T-helper 1 cell (primary cell): ENCODE measurements around the gene LAMA2.

Source experiments
- DNase-seq, 5 donors: peaks; one replicate each; pipeline ENCODE4 v3.0.0-alpha.2; 2012 to 2020

LAMA2 gene

DNA sequence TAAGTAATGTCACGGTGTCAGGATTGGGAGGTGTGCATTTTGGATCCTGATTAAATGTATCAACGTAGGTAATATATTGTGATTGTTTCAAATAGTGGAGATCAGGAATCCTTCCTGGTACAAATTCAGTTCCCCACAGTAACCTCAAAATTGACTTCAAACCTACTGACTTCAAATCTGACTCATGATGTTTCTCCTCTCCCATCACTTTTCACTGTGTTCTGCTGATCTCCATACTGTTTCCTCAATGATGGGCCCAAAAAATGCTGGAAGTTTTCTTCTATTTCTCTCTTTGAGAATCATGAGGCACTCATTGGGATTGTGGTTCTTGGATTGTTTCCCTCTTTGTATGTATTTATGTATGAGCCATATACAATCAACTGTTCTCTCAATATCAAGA lies 35.9 kb downstream of the LAMA2 start:
- no peak for DNase-seq

DNA sequence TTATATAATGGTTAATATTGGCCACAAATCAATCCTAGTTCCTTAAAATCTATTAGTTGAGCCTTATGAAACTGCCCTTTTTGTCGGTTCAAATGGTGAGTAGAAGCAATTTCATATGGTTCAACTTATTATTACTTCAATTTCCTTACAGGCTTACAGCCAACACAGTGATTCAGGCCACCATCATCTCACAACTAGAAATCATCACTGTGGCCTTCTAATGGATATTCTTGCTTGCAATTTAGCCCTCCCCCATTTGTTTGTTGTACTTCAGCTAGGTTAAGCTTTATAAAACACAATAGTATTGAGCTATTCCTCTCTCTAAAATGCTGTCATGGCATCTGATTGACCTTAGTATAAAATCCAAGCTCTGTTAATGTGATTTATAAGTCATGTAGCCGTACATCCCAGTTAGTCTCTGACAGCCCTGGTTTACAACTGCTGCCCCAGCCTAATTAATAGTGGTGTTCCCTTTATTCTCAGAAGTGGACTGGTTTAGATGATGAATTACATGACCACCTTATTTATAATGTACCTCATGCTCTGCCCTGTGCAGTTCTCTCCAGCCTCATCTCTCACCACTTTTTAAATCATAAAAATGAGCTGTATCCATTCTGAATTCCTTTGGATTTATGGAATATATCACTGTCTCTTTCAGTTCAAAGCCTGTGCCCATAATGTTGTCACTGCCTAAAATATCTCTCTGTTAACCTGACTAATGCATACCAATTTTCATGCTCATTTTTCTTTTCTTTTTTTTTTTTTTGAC lies 36.7 kb downstream of the LAMA2 start:
- no peak for DNase-seq

DNA sequence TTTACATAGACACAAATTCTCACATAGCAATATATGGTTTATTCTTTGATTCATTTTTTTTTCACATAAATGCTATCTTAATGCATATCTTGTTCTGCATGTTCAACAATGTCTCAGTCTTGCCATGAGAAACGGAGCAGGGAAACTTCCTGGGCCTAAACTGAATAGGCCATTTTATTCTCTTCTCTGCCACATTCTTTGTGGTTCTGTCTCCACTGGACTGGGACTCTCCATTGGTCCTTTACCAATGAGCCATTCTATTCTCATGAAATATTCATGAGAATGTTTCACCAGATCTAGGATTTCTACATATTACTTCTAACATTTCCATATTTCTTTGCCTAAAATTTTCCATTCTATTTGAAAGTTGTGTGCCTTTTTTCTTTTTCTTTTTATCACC lies 42.8 kb downstream of the LAMA2 start:
- DNase-seq: no peak

DNA sequence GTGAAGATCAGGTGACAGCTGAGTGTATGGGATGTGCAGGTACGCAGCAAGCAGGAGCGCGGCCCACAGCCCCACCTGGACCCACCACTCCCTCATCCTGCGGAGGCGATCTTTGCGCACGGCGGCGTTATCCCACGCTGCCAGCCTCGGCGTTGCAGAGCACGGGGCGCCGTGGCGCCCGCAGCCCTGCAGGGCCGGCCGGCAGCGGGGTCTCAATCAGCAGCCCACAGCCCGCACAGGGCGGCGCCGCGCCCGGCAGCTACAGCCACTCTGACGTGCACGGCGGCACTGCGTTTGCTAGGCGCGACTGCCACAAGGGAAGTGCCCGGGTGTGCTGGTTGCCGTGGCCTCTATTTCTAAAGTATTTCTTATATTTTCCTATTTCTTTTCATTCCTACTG lies 46.9 kb downstream of the LAMA2 start:
- no peak for DNase-seq

DNA sequence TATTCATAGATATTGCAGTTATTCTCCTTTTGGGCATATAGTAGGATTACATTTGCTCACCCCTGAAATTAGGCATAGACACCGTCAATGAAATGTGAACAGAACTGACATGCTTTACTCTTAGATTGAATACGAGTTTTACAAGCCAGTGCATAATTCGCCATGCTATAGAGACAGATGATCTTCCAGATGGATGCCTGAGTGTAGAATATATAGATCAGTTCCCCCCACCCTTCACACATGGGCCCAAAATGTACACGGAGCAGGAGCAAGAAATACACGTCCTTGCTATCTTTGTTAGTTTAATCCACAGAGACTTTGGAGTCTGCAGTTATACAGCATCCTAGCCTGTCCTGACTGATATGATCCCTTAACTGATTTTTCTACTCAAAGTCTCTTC lies 47.4 kb downstream of the LAMA2 start:
- no peak for DNase-seq

DNA sequence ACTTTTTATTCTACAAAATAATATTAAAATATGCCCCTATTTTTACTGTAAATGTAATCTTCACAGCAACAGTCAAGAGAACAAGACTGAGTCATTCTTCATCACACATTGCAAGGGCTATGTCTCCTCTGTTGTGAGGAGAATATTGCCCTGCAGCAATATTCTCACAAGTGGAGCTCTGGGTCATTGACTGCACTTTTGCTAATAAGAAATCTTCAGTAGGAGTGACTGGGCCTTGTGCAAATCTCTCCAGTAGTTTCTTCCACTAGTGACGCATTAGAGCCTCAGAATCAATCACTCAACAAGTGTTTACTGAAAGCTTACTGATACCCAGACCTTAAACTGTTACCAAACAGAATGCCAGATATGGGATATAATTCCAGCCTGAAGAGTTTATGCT lies 49.1 kb downstream of the LAMA2 start:
- no peak for DNase-seq

DNA sequence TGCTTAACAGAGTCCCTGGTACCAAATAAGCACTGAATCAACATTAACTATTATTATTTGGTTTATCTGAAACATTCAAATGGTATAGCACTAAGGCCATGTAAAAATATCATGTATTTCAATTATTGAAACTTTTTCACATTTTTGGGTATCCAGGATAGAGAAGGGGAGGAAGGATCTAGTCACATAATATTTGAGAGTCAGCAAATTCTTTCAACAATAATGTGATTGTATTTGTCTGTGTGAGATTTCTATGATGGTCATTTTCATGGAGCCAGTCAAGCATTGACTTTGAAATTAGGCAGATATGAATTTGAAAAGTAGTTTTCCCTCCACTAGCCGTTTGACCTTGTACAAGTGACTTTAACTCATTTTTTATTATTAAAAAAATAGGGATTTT lies 67.9 kb downstream of the LAMA2 start:
- DNase-seq: no peak

DNA sequence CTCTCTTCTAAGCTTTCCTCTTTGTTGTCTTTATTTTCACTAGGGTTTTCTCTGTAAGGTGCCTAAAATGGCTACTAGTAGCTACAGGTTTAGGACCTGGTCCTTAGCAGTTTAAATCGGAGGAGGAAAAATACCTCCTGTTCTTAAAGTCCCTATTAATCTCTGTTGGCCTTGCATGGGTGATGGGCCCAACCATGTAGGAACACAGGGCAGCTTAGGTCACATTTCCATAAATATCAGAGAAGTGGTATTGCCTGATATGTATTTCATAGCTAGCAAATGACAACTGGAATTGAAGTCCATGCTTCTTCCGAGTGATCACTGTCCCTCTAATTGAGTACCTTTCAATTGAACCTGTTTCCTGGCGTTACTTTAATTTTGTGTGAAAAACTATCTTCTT lies 70.0 kb downstream of the LAMA2 start:
- no peak for DNase-seq

DNA sequence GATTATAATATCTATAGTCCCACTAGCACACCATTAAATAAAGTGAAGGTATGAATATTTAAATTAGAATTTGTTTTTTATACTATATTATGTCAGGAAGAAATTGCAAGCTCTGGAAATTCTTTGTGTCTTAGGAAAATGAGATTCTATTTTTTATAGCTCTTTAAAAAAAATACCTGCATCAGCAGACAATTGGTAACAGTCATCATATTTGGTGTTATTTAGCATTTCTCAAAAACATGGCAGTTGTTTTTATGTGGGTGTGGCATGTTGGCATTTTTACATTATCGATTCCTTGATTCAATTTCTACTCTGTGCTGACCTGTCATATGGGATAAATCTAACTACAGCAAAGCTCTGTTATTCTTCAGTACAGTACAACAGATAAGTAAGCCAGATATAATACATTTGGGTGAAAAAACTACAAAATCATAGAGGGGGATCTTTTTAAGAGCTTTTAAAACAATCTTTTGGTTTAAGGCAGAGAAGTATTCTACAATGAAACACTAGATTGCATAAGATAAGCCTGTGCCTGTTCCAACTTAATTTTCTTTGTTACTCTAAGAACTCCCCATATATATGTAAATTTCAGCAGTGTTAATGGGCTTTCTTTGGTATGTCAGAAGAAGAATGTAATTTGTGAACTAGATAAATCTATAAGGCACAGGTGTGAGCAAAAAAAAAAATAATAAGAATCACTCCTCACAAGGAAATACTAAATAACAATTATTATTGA lies 71.5 kb downstream of the LAMA2 start:
- no peak for DNase-seq

DNA sequence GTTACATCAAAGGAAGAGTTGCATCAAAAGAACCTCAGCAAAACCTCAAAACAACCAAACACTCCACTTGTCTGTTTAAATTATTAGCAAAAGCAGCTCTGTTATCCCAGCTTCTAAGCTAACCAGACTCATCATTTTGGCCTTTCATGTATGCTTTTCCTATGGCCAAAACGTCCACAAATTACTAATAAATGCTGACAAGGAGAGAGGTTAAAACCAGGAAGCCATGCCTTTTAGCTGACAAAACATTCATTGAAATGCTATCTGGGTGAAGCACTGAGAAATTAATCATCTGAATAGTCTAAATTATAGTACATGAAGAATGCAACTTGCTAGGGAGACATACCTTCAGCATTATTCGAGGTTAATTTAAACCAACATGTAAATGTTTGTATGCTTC lies 80.6 kb downstream of the LAMA2 start:
- DNase-seq: no peak

DNA sequence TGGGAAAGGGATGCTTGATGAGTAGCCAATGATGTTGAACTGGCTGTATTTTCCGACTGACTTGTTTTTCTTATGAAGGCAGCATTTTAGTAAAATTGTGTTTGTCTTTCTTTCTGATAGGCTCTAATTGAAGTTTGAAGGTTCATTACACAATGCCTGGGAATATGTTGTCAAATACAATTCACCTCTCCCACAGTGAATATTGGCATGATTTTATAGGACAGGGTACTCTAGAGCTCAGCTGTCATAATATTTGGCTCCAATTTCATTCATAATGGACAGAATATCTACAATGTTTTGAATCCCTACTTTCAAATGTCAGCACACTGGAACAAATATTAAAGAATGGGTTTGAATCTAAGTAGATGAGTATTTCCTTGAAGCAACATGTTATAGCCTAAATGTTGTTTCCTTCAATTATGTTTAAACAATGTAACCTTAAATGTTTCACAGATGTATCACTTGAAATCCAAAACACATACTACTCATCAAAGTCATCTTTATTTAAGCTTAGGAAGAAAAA lies 81.4 kb downstream of the LAMA2 start:
- no peak for DNase-seq

DNA sequence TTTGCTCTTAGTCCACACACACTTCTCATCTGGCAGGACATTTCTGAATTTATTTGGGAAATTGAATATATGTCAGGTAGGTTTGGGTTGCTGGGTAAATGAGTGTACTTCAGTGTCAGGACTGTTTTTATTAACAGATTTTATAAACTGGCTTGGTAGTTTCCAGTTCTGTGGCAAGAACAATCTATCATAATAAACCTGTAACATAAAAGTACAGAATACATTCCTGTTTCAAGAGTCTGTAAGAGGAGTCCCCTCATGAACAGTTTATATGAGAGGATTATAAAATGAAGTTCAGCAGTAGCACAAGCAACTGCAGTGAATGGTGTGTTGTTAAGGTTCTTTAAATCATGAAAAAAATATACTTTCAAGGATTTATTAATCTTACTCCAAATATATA lies 81.8 kb downstream of the LAMA2 start:
- DNase-seq: no peak

DNA sequence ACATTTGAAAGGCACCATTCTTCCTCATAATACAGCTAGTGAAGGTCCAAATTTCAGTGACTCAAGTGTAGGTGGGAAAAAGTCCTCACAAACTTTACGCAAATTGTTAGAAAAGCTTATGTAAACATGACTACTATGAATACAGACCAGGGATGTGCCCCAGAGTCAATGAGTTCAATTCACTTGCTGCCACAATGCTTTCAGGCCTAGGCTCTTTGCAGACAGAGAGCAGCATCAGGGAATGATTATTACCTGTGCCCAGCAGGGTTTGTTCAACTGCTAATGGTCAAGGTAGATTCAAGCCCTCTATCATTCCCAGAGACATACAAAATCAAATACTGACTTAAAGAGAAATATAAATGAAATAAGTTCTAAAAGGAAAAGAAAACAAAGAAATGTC lies 84.0 kb downstream of the LAMA2 start:
- DNase-seq: no peak

DNA sequence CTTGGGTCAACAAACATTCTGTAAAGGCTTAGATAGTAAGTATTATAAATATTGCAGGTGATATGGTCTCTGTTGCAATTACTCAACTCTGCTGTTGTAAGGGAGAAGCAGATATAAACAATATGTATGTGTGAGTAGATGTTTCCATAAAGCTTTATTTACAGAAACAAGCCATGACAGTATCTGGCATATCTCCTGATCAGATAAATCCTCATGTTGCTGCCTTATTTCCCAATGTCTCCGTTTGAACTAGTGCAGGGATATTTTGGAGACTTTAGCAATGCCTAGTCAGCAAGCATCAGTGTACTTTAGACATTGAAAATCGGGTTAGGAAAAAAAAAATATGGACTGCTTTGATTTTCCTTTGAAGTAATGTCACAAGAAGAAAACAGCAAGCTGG lies 96.1 kb downstream of the LAMA2 start:
- DNase-seq: no peak

DNA sequence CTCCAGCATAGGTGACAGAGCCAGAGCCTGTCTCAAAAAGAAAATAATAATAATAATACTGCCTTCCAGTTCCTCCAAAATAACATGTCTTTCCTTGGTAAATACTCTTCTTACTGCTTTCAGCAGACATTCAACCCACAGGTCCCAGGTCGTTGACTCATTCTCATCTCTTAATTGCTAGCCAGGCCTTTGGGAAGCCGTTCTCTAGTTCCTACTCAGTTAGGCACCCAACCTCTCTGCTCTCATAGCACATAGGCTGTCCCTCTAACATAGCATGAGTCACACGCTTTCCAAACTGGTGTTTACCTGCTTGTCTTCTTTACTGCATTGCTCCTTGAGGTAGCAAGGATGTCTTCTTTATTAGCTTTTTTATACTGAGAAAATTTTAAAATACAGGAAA lies 98.8 kb downstream of the LAMA2 start:
- no peak for DNase-seq

DNA sequence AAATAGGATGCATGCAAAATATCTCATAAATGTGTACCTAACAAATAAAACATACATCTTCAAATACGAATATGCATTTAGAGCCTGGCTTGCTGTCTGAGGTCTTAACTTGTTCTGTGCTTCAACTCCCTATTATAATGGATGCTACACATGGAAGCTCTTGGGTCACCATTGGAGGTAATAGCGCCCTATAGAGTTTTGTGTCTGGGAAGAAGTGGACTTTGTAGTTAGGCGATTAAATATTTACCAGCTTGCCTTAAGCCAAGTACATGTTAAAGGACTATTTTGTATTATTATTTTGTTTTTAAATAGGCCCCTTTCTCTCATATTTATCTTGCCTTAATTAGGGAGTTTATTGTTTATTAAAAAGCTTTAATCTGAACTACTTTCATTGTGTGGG lies 107.4 kb downstream of the LAMA2 start:
- DNase-seq: no peak

DNA sequence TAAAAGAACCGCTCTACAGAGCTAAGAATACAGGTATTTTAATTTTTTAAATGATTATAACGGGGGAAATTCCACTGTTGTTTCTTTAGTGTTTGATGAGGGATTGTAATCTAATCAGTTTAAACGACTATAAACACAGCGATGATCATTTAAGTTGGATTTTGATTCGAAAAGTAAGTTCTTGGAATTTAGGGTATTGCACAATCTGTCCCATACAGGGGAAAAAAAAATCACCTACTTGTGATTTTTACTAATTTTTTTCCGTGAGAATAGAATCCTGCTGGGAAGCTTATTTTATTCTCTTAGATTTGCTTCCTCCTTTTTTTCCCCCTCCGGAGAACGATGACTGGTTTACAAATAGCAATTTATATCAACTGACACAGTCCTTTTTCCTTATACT lies 108.0 kb downstream of the LAMA2 start:
- no peak for DNase-seq

DNA sequence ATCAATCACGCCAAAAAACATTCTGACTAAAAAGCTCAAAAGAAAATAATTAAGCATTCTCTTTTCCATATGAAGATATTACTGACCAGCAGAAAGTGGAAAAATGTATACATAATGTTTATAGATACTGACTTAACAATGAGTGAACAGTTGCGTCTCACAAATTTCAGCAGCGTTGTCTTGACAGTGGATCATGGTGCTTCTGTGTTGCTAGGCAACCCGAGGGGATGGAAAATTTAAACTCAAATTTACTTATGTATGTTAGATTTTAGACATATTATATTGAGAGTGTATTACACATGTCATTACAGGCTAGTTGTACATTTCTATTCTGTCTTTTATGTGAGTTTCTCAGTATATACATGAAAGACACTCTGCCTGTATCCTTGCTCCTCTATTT lies 110.2 kb downstream of the LAMA2 start:
- DNase-seq: no peak

DNA sequence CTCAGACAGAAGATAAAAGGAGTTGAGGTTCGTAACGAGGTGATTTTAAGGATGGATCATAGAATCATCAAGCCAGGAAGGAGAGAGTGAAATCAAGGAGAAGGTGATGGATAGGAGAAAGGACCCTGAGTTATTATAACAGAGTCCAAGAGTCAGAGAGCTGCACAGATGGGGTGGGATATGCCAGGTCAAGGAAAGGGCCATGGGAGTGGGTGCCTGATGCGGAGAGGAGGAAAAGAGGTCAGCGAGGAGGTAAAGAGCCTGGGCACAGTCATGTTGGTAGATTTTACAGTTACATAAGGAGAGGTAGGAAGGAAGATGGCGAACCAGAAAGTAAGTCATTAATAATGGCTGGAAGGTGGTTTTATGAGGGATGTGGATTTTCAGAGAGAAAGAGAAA lies 114.9 kb downstream of the LAMA2 start:
- DNase-seq: no peak

DNA sequence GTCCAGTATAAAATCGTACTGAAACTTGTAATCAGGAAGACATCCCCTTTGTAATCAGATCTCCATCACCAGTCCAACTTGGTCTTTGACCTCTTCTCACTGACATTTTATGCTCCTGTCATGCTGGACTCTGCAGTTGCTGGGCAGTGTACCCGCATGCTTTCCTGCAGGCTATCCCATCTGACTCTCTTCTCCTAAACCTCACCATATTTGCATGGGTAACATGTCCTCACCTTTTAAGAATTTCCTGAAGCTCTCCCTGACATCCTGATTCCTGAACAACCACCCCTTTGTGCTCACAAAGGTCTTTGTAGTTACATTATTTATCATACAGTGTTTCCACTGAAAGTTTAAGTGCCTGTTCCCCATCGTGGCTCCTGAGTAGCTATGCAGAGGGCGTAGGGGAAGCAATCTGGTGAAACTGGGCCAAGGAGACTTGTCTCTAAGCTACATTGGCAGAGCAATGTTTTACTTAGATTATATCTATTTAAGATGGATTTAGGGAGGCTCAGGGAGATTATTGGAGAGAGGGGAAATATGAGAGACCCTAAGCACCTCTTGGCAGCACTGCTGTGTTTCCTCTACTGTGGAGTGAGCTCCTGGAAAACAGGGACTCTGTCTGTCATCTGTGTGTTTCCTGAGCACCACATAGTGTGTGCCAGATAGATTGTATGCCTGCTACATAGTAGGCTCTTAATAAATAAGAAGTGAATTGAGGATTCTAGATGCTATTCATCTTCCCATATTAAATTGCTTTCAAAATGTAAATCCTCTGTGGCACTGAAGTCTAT lies 124.0 kb downstream of the LAMA2 start:
- DNase-seq: no peak

DNA sequence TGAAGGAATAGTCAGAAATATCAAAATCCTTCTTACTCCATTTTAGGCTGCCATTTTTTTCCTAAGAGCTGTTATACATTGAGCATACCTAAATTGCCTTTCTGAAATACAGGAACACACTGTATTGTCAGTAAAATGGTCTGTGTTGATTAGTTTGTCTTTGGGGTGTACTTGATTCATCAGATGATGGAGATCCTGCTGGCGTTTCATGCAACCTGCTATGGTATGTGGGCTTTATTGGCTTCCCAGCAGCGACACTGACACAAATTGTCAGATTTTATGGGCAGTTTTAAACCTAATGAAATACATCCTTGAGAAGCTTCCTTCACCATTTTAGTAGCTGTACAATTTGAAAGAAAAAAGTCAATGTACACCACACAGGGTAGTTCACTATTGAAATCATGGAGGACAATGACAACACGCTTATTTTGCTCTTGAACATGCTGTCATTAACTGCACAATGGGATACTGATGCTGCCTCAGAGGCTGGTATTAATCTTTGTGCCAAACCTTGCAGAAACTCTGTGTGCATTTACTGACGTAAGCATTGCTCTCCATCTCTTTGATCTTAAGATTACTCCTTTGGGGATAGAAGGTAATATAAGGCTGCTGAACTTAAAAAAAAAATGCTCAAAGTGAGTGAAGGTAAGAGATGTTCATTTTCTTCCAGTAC lies 124.9 kb downstream of the LAMA2 start:
- DNase-seq: no peak

DNA sequence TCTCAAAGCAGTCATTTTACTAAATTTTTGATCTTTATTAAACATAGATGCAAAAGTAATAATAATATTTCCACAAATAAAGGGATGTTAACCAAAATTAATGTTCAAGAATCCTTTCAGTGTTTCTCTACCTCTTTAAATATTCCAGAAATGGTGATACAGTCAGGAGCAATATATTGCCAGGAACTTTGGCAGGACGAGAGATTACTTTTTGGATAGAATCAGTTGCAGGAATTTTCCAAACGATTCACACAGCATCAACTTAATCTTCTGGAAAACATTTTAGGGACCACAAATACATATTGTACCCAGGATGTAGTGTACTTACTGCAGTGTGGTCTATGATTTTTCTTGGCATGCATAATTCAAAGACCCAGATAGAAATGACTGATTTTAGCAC lies 125.7 kb downstream of the LAMA2 start:
- DNase-seq: no peak

DNA sequence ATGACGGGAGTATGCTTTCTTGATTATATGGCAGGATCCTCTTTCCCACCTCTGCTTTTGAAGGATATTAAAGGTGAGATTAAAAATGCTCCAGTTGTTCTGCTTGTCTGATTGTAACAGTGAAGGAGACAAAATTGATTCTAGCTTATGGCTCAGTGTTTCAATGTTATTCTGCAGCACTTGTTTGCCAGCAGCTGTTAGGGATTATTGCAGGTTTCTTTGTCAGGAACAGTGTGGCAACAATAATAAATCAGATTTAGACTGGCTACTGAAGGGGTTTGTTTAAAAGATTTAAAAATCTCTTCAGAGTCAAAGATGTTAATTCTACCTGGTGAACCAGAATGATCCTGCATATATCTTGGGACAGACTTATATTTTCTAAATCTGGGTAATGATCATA lies 126.9 kb downstream of the LAMA2 start:
- DNase-seq: no peak
